CD14-positive monocyte (primary cell): Measurements from ENCODE around the gene ZNRF2. TPM values are rescaled to one million over a fixed set of nuclear protein-coding genes. Genes with fewer than 3 reads are reported as not detected.
"Not testable (repeated sequence)": the region's sequence is repeated elsewhere in the genome, so short reads cannot be mapped to it uniquely, and the experiment has no call there.

ENCODE experiments used
- DNase-seq, 3 donors: peaks; one replicate each; pipeline ENCODE4 v3.0.0-alpha.2; 2011 to 2022
- H2AFZ ChIP-seq: 2 replicates; pipeline ENCODE4 v1.6.0; 2012; ENCODE audit warnings: mild to moderate bottlenecking, low read depth, low read length, inconsistent platforms; ENCODE audit not compliant: insufficient read depth, poor library complexity, severe bottlenecking
- H3K27ac ChIP-seq, 2 donors: 1 replicate in 1 of 2; 2 replicates in 1 of 2; pipeline ENCODE4 v1.5.1; 2012 to 2013; ENCODE audit warnings: low read length in 2 of 2, control low read depth in 1 of 2, inconsistent platforms in 1 of 2, low read depth in 1 of 2, mild to moderate bottlenecking in 1 of 2
- H3K27me3 ChIP-seq, 2 donors: one replicate each; pipeline versions ENCODE4 v1.6.0 to v1.6.1; 2011 to 2013; ENCODE audit warnings: low read length in 2 of 2; ENCODE audit not compliant: control insufficient read depth in 2 of 2, insufficient read depth in 2 of 2
- H3K36me3 ChIP-seq, 2 donors: replicated peaks in 1 of 2; 1 replicate in 1 of 2; 2 replicates in 1 of 2; pipeline versions ENCODE4 v1.5.1 to v1.6.1; 2012 to 2013; ENCODE audit warnings: low read length in 2 of 2, control low read depth in 1 of 2, inconsistent platforms in 1 of 2, mild to moderate bottlenecking in 1 of 2; ENCODE audit not compliant: insufficient read depth in 2 of 2, control insufficient read depth in 1 of 2
- H3K4me1 ChIP-seq, 2 donors: 1 replicate in 1 of 2; 2 replicates in 1 of 2; pipeline versions ENCODE4 v1.5.1 to v1.6.1; 2012 to 2013; ENCODE audit warnings: low read length in 2 of 2, control low read depth in 1 of 2, inconsistent platforms in 1 of 2, mild to moderate bottlenecking in 1 of 2, moderate library complexity in 1 of 2; ENCODE audit not compliant: insufficient read depth in 2 of 2, control insufficient read depth in 1 of 2
- H3K4me2 ChIP-seq: replicated peaks from 2 replicates; pipeline ENCODE3; 2012; ENCODE audit warnings: low read length, moderate library complexity, mild to moderate bottlenecking; ENCODE audit not compliant: poor library complexity, severe bottlenecking; ENCODE audit errors: extremely low read depth
- H3K4me3 ChIP-seq, 3 experiments: fragments of 200-600 bp in 1 of 3; sonication (generic) in 1 of 3; replicated peaks in 1 of 3; 1 replicate in 2 of 3; 2 replicates in 1 of 3; pipeline ENCODE4 v1.5.1; 2011 to 2013; ENCODE audit warnings: low read length in 3 of 3, mild to moderate bottlenecking in 3 of 3, control low read depth in 2 of 3, low read depth in 2 of 3, inconsistent platforms in 1 of 3, moderate library complexity in 1 of 3
- H3K79me2 ChIP-seq: 2 replicates; pipeline ENCODE4 v1.6.0; 2012; ENCODE audit warnings: mild to moderate bottlenecking, control low read depth, inconsistent platforms, low read length, moderate library complexity; ENCODE audit not compliant: insufficient read depth
- H3K9ac ChIP-seq: 2 replicates; pipeline ENCODE4 v1.6.0; 2017; ENCODE audit warnings: low read length, mild to moderate bottlenecking; ENCODE audit not compliant: insufficient read depth, poor library complexity, severe bottlenecking
- H3K9me3 ChIP-seq, 2 donors: replicated peaks in 1 of 2; 1 replicate in 1 of 2; 2 replicates in 1 of 2; pipeline versions ENCODE4 v1.5.1 to v1.6.1; 2012 to 2013; ENCODE audit warnings: low read length in 2 of 2, control low read depth in 1 of 2; ENCODE audit not compliant: control insufficient read depth in 1 of 2, insufficient read depth in 1 of 2
- H4K20me1 ChIP-seq: 2 replicates; pipeline ENCODE4 v1.6.0; 2012; ENCODE audit warnings: mild to moderate bottlenecking, low read length, control low read depth, moderate library complexity; ENCODE audit not compliant: insufficient read depth
- H3K27ac Mint-ChIP-seq, 7 donors: one replicate each; pipeline ENCODE4 v1.8.0; 2020; ENCODE audit warnings: mild to moderate bottlenecking in 7 of 7, mixed read lengths in 7 of 7, moderate library complexity in 6 of 7, inconsistent platforms in 2 of 7
- H3K27me3 Mint-ChIP-seq, 3 donors: one replicate each; pipeline ENCODE4 v1.8.0; 2021 to 2022; ENCODE audit warnings: low read depth in 3 of 3, mild to moderate bottlenecking in 3 of 3, mixed read lengths in 3 of 3, moderate library complexity in 3 of 3, inconsistent platforms in 1 of 3
- H3K36me3 Mint-ChIP-seq, 2 donors: one replicate each; pipeline ENCODE4 v1.8.0; 2020; ENCODE audit warnings: mixed read lengths in 2 of 2, inconsistent platforms in 1 of 2, mild to moderate bottlenecking in 1 of 2
- H3K4me1 Mint-ChIP-seq: one replicate; pipeline ENCODE4 v1.8.0; 2020; ENCODE audit warnings: mild to moderate bottlenecking, mixed read lengths
- H3K4me3 Mint-ChIP-seq, 2 donors: one replicate each; pipeline ENCODE4 v1.8.0; 2020; ENCODE audit warnings: mild to moderate bottlenecking in 2 of 2, mixed read lengths in 2 of 2, moderate library complexity in 1 of 2
- H3K9me3 Mint-ChIP-seq, 7 donors: one replicate each; pipeline ENCODE4 v1.8.0; 2020 to 2022; ENCODE audit warnings: mixed read lengths in 7 of 7, mild to moderate bottlenecking in 6 of 7, moderate library complexity in 6 of 7, inconsistent platforms in 2 of 7
- WGBS: methylation state at CpG from one replicate; pipeline ENCODE4 v1.1.5; 2013; ENCODE audit warnings: missing lambda C conversion rate; ENCODE audit not compliant: insufficient coverage; 5-methylcytosine and 5-hydroxymethylcytosine counted together
- intact Hi-C, 2 donors: fragments of 100-400 bp; cut with micrococcal nuclease; formaldehyde crosslinking; loops; one replicate each; pipeline versions ENCODE4 v1.15.0 to v1.15.1; 2023
- polyA plus RNA-seq, 3 donors: library from polyadenylated mRNA; depleted of rRNA in 1 of 3; unstranded in 2 of 3; stranded (reverse) in 1 of 3; fragments of 300-500 nt in 2 of 3; fragments of >200 nt in 1 of 3; fragmentation: Illumina TruSeq in 2 of 3; gene quantifications; 1 replicate in 2 of 3; 2 replicates in 1 of 3; pipeline ENCODE4 v1.2.3, GENCODE V29; 2012 to 2021
- TF ChIP-seq, protein P1 (sequence below): fragments of 200-600 bp; IDR thresholded peaks from one replicate; pipeline ENCODE4 v1.8.0; 2022; ENCODE audit warnings: antibody characterized with exemption, mild to moderate bottlenecking

Gene ZNRF2
- polyA plus RNA-seq, 3 donors = 1.9 to 9.5 (median 5.7) TPM

DNA sequence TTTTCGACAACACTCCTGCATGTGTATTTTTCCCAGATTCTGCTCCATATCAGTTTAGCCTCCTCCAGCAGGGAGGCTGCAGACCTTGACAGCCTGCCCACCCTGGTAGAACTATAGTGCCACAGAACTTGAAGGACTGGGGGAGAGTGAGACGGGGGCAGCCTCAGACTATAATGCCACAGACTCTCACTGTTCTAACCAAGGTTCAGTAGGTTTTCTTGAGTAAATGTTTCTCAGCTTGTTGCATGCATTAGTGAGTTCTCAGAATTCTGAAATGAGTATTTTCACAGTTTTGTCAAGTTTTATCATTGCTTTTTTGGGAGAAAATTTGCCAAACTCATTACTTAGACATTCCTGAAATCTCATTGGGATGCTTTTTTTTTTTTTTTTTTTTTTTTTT is 95.9 kb downstream of the ZNRF2 start:
- H2AFZ ChIP-seq = no peak overlapping the region
- no peaks in the 10 kb centered on the region for H3K4me1 ChIP-seq
- WGBS = 100% methylated on average over 1 of the region's 2 CpGs
- Mint-ChIP-seq H3K27me3 (peaks cover 0 to 2% (median 0%) of the 10 kb centered on the region in 3 donors), H3K36me3 (peaks cover 2 to 5% of the 10 kb centered on the region in 2 donors), H3K27ac (peak overlapping the region in 1 of 7 donors; percentile 13), H3K4me3 (no peak overlapping the region), H3K9me3 (peaks cover 0 to 13% (median 9%) of the 10 kb centered on the region in 7 donors), H3K4me1 (peaks cover 2% of the 10 kb centered on the region)
- H3K9me3 ChIP-seq = no peaks in the 10 kb centered on the region
- H3K9ac ChIP-seq = no peak overlapping the region
- no peaks in the 10 kb centered on the region for H4K20me1 ChIP-seq
- H3K4me2 ChIP-seq = no peak overlapping the region
- intact Hi-C loops = no loop called here
- H3K79me2 ChIP-seq = no peaks in the 10 kb centered on the region
- TF ChIP-seq, protein P1, sequence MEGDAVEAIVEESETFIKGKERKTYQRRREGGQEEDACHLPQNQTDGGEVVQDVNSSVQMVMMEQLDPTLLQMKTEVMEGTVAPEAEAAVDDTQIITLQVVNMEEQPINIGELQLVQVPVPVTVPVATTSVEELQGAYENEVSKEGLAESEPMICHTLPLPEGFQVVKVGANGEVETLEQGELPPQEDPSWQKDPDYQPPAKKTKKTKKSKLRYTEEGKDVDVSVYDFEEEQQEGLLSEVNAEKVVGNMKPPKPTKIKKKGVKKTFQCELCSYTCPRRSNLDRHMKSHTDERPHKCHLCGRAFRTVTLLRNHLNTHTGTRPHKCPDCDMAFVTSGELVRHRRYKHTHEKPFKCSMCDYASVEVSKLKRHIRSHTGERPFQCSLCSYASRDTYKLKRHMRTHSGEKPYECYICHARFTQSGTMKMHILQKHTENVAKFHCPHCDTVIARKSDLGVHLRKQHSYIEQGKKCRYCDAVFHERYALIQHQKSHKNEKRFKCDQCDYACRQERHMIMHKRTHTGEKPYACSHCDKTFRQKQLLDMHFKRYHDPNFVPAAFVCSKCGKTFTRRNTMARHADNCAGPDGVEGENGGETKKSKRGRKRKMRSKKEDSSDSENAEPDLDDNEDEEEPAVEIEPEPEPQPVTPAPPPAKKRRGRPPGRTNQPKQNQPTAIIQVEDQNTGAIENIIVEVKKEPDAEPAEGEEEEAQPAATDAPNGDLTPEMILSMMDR = no peak
- H3K27me3 ChIP-seq = no peaks in the 10 kb centered on the region
- H3K27ac ChIP-seq = no peak overlapping the region
- no peaks in the 10 kb centered on the region for H3K36me3 ChIP-seq
- DNase-seq = no peak
- no peak overlapping the region for H3K4me3 ChIP-seq

DNA sequence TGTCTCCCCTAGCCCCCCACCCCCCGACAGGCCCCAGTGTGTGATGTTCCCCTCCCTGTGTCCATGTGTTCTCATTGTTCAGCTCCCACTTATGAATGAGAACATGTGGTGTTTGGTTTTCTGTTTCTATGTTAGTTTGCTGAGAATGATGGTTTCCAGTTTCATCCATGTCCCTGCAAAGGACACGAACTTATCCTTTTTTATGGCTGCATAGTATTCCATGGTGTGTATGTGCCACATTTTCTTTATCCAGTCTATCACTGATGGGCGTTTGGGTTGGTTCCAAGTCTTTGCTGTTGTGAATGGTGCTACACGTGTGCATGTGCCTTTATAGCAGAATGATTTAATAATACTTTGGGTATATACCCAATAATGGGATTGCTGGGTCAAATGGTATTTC is 96.4 kb downstream of the ZNRF2 start:
- H3K36me3 ChIP-seq, H3K27ac ChIP-seq, H3K4me3 Mint-ChIP-seq, H3K4me1 ChIP-seq, H3K27me3 Mint-ChIP-seq, H3K79me2 ChIP-seq, H4K20me1 ChIP-seq, H3K9ac ChIP-seq, DNase-seq, H3K36me3 Mint-ChIP-seq, H2AFZ ChIP-seq, H3K27ac Mint-ChIP-seq, intact Hi-C loops, H3K4me1 Mint-ChIP-seq, H3K4me3 ChIP-seq, H3K4me2 ChIP-seq, H3K9me3 ChIP-seq, H3K27me3 ChIP-seq: not testable (repeated sequence)
- peaks cover 0 to 13% (median 9%) of the 10 kb centered on the region in 7 donors for H3K9me3 Mint-ChIP-seq
- WGBS = no CpG with 5 or more reads among the region's 4 CpGs
